ENCODE results near the gene LIMS2.
A peak's percentile ranks its signal among the peaks of the same experiment; 100 is the strongest.

Gene LIMS2

DNA sequence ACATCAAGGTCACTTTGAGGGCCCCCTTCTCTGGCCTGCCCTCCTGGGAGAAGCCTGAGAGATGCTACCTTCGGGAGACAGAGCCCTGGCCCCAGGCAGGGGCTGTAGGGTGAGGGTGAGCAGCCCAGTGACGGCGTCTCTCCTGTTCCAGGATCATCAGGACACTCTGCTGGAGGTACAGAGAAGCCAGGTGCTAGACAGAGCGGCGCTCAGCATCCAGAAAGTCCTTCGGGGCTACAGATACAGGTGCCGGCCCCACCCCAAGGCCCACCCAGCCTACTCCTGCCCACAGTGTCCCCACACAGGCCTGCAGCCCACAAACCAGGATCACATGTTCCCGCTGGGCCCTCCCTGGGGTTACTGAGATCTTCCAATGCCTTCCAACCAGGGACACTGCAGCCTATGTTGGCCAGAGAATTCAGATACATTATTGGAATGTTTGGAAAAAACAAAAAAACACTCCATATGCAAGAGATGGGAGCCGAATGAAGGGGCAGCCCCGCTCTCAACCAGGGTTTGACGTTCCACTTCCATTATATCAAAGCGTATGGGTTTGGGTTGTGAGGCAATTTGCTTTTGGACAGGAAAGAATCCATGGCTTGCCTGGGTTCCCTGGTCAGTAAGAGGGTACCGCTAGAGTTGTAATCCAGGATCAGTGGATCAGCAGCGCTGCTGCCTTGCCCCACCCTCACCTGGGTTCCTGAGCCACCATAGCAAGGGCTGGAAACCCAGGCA is 78.9 kb downstream of the LIMS2 start:
- Histone ChIP-seq H2BK120ac (ENCODE audit: low read depth, low read length) (no peak overlapping the region), H3K4me2 (ENCODE audit: insufficient read depth, low read length, poor library complexity, severe bottlenecking) (no peak overlapping the region), H2BK12ac (ENCODE audit: low read length) (no peak overlapping the region), H2BK15ac (ENCODE audit: low read length) (no peak overlapping the region), H3K18ac (ENCODE audit: low read length) (no peak overlapping the region), H3K27me3 (ENCODE audit: control insufficient read depth in 3 of 3, insufficient read depth in 3 of 3, low read depth in 1 of 3, low read length in 3 of 3) (no peaks in the 10 kb centered on the region), H3K27ac (replicated peaks; ENCODE audit: low read length) (no peak overlapping the region), H3K36me3 (replicated peaks in 1 of 2; ENCODE audit: control insufficient read depth in 2 of 2, insufficient read depth in 2 of 2, low read length in 2 of 2) (no peaks in the 10 kb centered on the region), H2BK5ac (ENCODE audit: low read length) (no peak overlapping the region), H3K23ac (ENCODE audit: low read depth, low read length, poor library complexity) (no peak overlapping the region), H3K4ac (ENCODE audit: low read length) (no peak overlapping the region), H3K9ac (ENCODE audit: low read depth, low read length, poor library complexity) (no peak overlapping the region), H3K14ac (ENCODE audit: low read length) (no peak overlapping the region), H3K4me3 (ENCODE audit: low read length in 2 of 2) (no peak overlapping the region), H3K4me1 (ENCODE audit: control insufficient read depth in 2 of 2, insufficient read depth in 1 of 2, low read depth in 1 of 2, low read length in 2 of 2) (no peaks in the 10 kb centered on the region), H3K79me1 (ENCODE audit: low read depth, low read length) (no peaks in the 10 kb centered on the region), H2AK5ac (ENCODE audit: low read depth, low read length) (no peak overlapping the region), H3K9me3 (replicated peaks in 1 of 2; ENCODE audit: control insufficient read depth in 2 of 2, insufficient read depth in 1 of 2, low read depth in 1 of 2, low read length in 2 of 2) (peaks cover 0 to 3% of the 10 kb centered on the region in 2 donors), H4K91ac (ENCODE audit: low read depth, low read length, poor library complexity) (no peak overlapping the region), H4K8ac (ENCODE audit: low read depth, low read length) (no peak overlapping the region), H2AFZ (ENCODE audit: low read length) (no peak overlapping the region)
- WGBS, 2 donors (ENCODE audit: extremely low coverage in 2 of 2, insufficient read length in 2 of 2, insufficient replicate concordance in 1 of 2): no CpG with 5 or more reads among the region's 14 CpGs
- DNase-seq (ENCODE audit: low spot score): no peak

- Histone ChIP-seq H3K14ac (ENCODE audit: low read length) (no peak overlapping the region), H2BK12ac (ENCODE audit: low read length) (no peak overlapping the region), H3K9me3 (replicated peaks in 1 of 2; ENCODE audit: control insufficient read depth in 2 of 2, insufficient read depth in 1 of 2, low read depth in 1 of 2, low read length in 2 of 2) (peaks cover 0 to 3% of the 10 kb centered on the region in 2 donors), H3K27me3 (ENCODE audit: control insufficient read depth in 3 of 3, insufficient read depth in 3 of 3, low read depth in 1 of 3, low read length in 3 of 3) (no peaks in the 10 kb centered on the region), H3K23ac (ENCODE audit: low read depth, low read length, poor library complexity) (peak overlapping the region; percentile 85), H3K18ac (ENCODE audit: low read length) (peak overlapping the region; percentile 17), H3K4me1 (ENCODE audit: control insufficient read depth in 2 of 2, insufficient read depth in 1 of 2, low read depth in 1 of 2, low read length in 2 of 2) (no peaks in the 10 kb centered on the region), H3K4me2 (ENCODE audit: insufficient read depth, low read length, poor library complexity, severe bottlenecking) (no peak overlapping the region), H3K79me1 (ENCODE audit: low read depth, low read length) (no peaks in the 10 kb centered on the region), H3K36me3 (replicated peaks in 1 of 2; ENCODE audit: control insufficient read depth in 2 of 2, insufficient read depth in 2 of 2, low read length in 2 of 2) (no peaks in the 10 kb centered on the region), H3K4me3 (ENCODE audit: low read length in 2 of 2) (peak overlapping the region in 1 of 2 donors; percentile 67), H3K27ac (replicated peaks; ENCODE audit: low read length) (no peak overlapping the region), H4K91ac (ENCODE audit: low read depth, low read length, poor library complexity) (no peak overlapping the region), H3K4ac (ENCODE audit: low read length) (no peak overlapping the region), H2BK5ac (ENCODE audit: low read length) (peak overlapping the region; percentile 66), H3K9ac (ENCODE audit: low read depth, low read length, poor library complexity) (no peak overlapping the region), H2AFZ (ENCODE audit: low read length) (no peak overlapping the region), H2BK15ac (ENCODE audit: low read length) (peak overlapping the region; percentile 83), H4K8ac (ENCODE audit: low read depth, low read length) (peak overlapping the region; percentile 65), H2BK120ac (ENCODE audit: low read depth, low read length) (no peak overlapping the region), H2AK5ac (ENCODE audit: low read depth, low read length) (peak overlapping the region; percentile 94)
- WGBS, 2 donors (ENCODE audit: extremely low coverage in 2 of 2, insufficient read length in 2 of 2, insufficient replicate concordance in 1 of 2): no CpG with 5 or more reads among the region's 10 CpGs
- DNase-seq (ENCODE audit: low spot score): no peak
Observed at GRCh38 chr2:127594116-127594591, 81.2 kb downstream of the LIMS2 start.

- H2BK120ac ChIP-seq (ENCODE audit: low read depth, low read length): no peak overlapping the region
- H3K9me3 ChIP-seq (replicated peaks in 1 of 2; ENCODE audit: control insufficient read depth in 2 of 2, insufficient read depth in 1 of 2, low read depth in 1 of 2, low read length in 2 of 2): peaks cover 0 to 3% of the 10 kb centered on the region in 2 donors
- no peak overlapping the region for H3K14ac ChIP-seq (ENCODE audit: low read length)
- no peaks in the 10 kb centered on the region for H3K27me3 ChIP-seq (ENCODE audit: control insufficient read depth in 3 of 3, insufficient read depth in 3 of 3, low read depth in 1 of 3, low read length in 3 of 3)
- no CpG with 5 or more reads among the region's 27 CpGs for WGBS, 2 donors (ENCODE audit: extremely low coverage in 2 of 2, insufficient read length in 2 of 2, insufficient replicate concordance in 1 of 2)
- DNase-seq (ENCODE audit: low spot score): no peak
- no peak overlapping the region for H3K4me2 ChIP-seq (ENCODE audit: insufficient read depth, low read length, poor library complexity, severe bottlenecking)
- no peak overlapping the region for H3K27ac ChIP-seq (replicated peaks; ENCODE audit: low read length)
- no peak overlapping the region for H2BK12ac ChIP-seq (ENCODE audit: low read length)
- H2AK5ac ChIP-seq (ENCODE audit: low read depth, low read length): peak overlapping the region; percentile 94
- H3K23ac ChIP-seq (ENCODE audit: low read depth, low read length, poor library complexity): no peak overlapping the region
- H2AFZ ChIP-seq (ENCODE audit: low read length): no peak overlapping the region
- H3K4ac ChIP-seq (ENCODE audit: low read length): no peak overlapping the region
- no peak overlapping the region for H3K4me3 ChIP-seq (ENCODE audit: low read length in 2 of 2)
- H4K91ac ChIP-seq (ENCODE audit: low read depth, low read length, poor library complexity): no peak overlapping the region
- H3K18ac ChIP-seq (ENCODE audit: low read length): peak overlapping the region; percentile 48
- no peaks in the 10 kb centered on the region for H3K4me1 ChIP-seq (ENCODE audit: control insufficient read depth in 2 of 2, insufficient read depth in 1 of 2, low read depth in 1 of 2, low read length in 2 of 2)
- no peak overlapping the region for H3K9ac ChIP-seq (ENCODE audit: low read depth, low read length, poor library complexity)
- no peaks in the 10 kb centered on the region for H3K36me3 ChIP-seq (replicated peaks in 1 of 2; ENCODE audit: control insufficient read depth in 2 of 2, insufficient read depth in 2 of 2, low read length in 2 of 2)
- H2BK15ac ChIP-seq (ENCODE audit: low read length): peak overlapping the region; percentile 89
- H2BK5ac ChIP-seq (ENCODE audit: low read length): peak overlapping the region; percentile 75
- no peaks in the 10 kb centered on the region for H3K79me1 ChIP-seq (ENCODE audit: low read depth, low read length)
- H4K8ac ChIP-seq (ENCODE audit: low read depth, low read length): no peak overlapping the region
Observed at GRCh38 chr2:127593228-127594115, 81.9 kb downstream of the LIMS2 start.

- Histone ChIP-seq H3K36me3 (replicated peaks in 1 of 2; ENCODE audit: control insufficient read depth in 2 of 2, insufficient read depth in 2 of 2, low read length in 2 of 2) (no peaks in the 10 kb centered on the region), H3K4me3 (ENCODE audit: low read length in 2 of 2) (no peak overlapping the region), H2AFZ (ENCODE audit: low read length) (no peak overlapping the region), H2AK5ac (ENCODE audit: low read depth, low read length) (peak overlapping the region; percentile 84), H2BK12ac (ENCODE audit: low read length) (no peak overlapping the region), H3K4me1 (ENCODE audit: control insufficient read depth in 2 of 2, insufficient read depth in 1 of 2, low read depth in 1 of 2, low read length in 2 of 2) (no peaks in the 10 kb centered on the region), H3K27me3 (ENCODE audit: control insufficient read depth in 3 of 3, insufficient read depth in 3 of 3, low read depth in 1 of 3, low read length in 3 of 3) (no peaks in the 10 kb centered on the region), H3K14ac (ENCODE audit: low read length) (peak overlapping the region; percentile 71), H3K4ac (ENCODE audit: low read length) (no peak overlapping the region), H4K91ac (ENCODE audit: low read depth, low read length, poor library complexity) (no peak overlapping the region), H3K18ac (ENCODE audit: low read length) (no peak overlapping the region), H3K79me1 (ENCODE audit: low read depth, low read length) (no peaks in the 10 kb centered on the region), H4K8ac (ENCODE audit: low read depth, low read length) (no peak overlapping the region), H3K9me3 (replicated peaks in 1 of 2; ENCODE audit: control insufficient read depth in 2 of 2, insufficient read depth in 1 of 2, low read depth in 1 of 2, low read length in 2 of 2) (no peaks in the 10 kb centered on the region), H2BK5ac (ENCODE audit: low read length) (peak overlapping the region; percentile 75), H3K4me2 (ENCODE audit: insufficient read depth, low read length, poor library complexity, severe bottlenecking) (no peak overlapping the region), H3K9ac (ENCODE audit: low read depth, low read length, poor library complexity) (no peak overlapping the region), H3K27ac (replicated peaks; ENCODE audit: low read length) (no peak overlapping the region), H2BK120ac (ENCODE audit: low read depth, low read length) (no peak overlapping the region), H2BK15ac (ENCODE audit: low read length) (peak overlapping the region; percentile 89), H3K23ac (ENCODE audit: low read depth, low read length, poor library complexity) (no peak overlapping the region)
- no CpG with 5 or more reads among the region's 37 CpGs for WGBS, 2 donors (ENCODE audit: extremely low coverage in 2 of 2, insufficient read length in 2 of 2, insufficient replicate concordance in 1 of 2)
- no peak for DNase-seq (ENCODE audit: low spot score)
Observed at GRCh38 chr2:127592761-127593227, 82.5 kb downstream of the LIMS2 start.

Data from neuronal stem cell (in vitro differentiated cells).